PFSK-1 (cell line): ENCODE results near the gene CCDC97.

Experiments used
- FOXP2 ChIP-seq: optimal IDR thresholded peaks from 2 replicates; pipeline ENCODE3; 2011; ENCODE audit warnings: borderline replicate concordance, control low read depth, inconsistent platforms; ENCODE audit not compliant: insufficient read depth; ENCODE audit errors: extremely low read length, extremely low read depth
- POLR2AphosphoS5 ChIP-seq: IDR thresholded peaks from 2 replicates; pipeline ENCODE4 v1.6.1; 2012; ENCODE audit warnings: low read depth, mild to moderate bottlenecking, control low read depth, low read length, moderate library complexity
- SIN3A ChIP-seq: IDR thresholded peaks from 2 replicates; pipeline ENCODE4 v1.6.1; 2012; ENCODE audit warnings: mild to moderate bottlenecking, low read length, moderate library complexity, borderline replicate concordance; ENCODE audit not compliant: insufficient read depth
- TAF1 ChIP-seq: IDR thresholded peaks from 2 replicates; pipeline ENCODE4 v1.6.1; 2012; ENCODE audit warnings: low read length, control low read depth, borderline replicate concordance; ENCODE audit not compliant: insufficient read depth
- TF ChIP-seq, protein P1 (sequence below), 2 experiments: IDR thresholded peaks; 2 replicates each; pipeline versions ENCODE4 v1.6.1 to v1.8.0; 2011 to 2012; ENCODE audit warnings: low read depth in 2 of 2, low read length in 2 of 2, control low read depth in 1 of 2, inconsistent platforms in 1 of 2, mild to moderate bottlenecking in 1 of 2, moderate library complexity in 1 of 2; ENCODE audit not compliant: insufficient read depth in 1 of 2

The CCDC97 gene

DNA sequence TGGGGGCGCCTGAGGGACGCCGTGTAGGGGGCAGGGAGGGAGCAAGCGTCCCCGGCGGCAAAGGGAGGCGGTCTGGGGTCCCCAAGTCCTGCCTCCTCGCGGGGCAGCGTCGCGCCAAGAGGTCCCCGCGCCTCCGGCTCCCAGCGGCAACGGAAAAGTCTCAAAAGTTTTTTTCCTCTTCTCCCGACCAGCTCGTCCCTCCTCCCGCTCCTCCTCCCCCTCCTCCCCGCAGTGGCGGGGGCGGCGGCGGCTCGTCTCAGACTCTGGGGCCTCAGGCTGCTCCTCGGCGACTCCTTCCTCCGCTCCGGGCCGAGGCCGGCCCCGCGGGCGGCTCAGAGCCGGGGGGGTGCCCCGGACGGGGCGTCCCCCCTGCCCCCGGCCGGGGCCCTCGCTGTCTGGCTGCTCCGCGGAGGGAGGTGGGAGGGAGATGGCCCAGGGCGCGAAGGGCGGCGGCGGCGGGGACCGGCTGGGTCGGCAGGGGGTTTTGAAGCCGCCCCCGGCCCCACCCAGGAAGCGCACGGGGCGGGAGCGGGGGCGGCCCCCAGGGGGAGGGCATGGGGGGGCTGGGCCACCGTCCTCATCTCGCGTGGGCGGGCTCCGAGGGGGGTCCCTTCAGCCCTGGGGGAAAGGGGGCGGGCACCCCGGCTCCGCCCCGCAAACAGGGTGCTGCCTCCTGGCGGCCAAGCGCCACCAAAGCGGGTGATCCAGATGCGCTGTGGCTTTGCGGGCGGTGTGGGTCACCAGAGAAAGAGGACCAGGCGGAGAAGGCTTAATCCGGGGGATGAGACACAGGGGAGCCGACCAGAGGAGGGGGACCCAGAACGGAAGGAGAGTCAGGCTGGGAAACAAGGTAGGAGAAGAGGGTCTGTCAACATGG is 43.7 kb downstream of the CCDC97 start, which contains the start of gene TGFB1:
Gene TGFB1, minus strand, starts transcription at position 457 of the 877 bp plus-strand sequence. CDS start 878 bp downstream, outside the sequence.
- TF ChIP-seq TAF1 (0 out of 2 replicates have a peak, but pooled peaks have one; percentile 4), SIN3A (no peak), POLR2AphosphoS5 (peak; percentile 55), FOXP2 (no peak)
- TF ChIP-seq, protein P1, sequence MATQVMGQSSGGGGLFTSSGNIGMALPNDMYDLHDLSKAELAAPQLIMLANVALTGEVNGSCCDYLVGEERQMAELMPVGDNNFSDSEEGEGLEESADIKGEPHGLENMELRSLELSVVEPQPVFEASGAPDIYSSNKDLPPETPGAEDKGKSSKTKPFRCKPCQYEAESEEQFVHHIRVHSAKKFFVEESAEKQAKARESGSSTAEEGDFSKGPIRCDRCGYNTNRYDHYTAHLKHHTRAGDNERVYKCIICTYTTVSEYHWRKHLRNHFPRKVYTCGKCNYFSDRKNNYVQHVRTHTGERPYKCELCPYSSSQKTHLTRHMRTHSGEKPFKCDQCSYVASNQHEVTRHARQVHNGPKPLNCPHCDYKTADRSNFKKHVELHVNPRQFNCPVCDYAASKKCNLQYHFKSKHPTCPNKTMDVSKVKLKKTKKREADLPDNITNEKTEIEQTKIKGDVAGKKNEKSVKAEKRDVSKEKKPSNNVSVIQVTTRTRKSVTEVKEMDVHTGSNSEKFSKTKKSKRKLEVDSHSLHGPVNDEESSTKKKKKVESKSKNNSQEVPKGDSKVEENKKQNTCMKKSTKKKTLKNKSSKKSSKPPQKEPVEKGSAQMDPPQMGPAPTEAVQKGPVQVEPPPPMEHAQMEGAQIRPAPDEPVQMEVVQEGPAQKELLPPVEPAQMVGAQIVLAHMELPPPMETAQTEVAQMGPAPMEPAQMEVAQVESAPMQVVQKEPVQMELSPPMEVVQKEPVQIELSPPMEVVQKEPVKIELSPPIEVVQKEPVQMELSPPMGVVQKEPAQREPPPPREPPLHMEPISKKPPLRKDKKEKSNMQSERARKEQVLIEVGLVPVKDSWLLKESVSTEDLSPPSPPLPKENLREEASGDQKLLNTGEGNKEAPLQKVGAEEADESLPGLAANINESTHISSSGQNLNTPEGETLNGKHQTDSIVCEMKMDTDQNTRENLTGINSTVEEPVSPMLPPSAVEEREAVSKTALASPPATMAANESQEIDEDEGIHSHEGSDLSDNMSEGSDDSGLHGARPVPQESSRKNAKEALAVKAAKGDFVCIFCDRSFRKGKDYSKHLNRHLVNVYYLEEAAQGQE (IDR thresholded peaks at IDR 0.05; ENCODE audit: insufficient read depth in 1 of 2, low read depth in 2 of 2, low read length in 2 of 2) = 0 out of 4 replicates have a peak, but pooled peaks of 1 of the 2 experiments have one; percentile 10

DNA sequence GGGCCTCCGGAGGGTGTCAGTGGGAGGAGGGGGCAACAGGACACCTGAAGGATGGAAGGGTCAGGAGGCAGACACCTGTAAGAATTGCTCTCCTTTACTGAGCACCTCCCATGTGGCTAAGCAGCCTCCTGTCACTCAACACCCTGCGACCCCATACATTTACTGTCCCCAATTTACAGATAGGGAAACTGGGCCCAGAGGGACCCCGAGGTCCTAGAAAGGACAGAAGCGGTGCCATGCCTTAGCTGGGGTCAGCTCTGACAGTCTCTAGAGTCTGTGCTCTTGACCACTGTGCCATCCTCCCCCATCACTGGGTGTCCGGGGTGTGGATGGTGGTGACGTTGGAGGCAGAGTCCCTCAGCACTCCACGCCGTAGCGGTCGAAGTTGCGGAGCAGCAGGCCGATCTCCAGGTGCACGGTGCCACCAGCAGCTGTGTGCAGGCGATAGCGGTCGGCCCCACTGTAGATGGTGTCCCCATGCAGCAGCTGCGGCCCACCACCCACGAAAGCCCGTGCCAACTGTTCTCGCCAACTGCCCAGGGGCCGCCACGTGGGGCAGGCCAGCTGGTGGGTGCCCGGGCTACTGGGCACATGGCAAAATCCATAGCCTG is 44.5 kb downstream of the CCDC97 start:
- no peak for TF ChIP-seq TAF1

DNA sequence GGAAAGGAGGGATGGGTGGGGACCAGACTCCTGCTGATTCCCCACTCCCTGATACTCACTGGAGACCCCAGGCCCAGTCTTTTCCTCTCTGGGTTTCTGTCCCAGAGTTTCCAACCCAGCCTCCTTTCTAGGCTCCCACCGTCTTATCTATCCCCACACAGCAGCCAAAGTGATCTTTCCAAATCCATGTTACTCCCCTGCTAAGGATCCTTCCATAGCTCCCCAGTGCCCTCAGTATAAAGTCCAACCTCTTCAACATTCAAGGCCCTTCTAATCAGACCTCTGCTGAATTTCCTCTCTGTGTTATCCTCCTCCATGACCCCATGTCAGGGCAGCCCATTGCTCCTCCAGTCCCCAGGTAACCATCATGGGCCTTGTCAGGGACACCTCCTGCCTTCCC is 45.1 kb downstream of the CCDC97 start:
- no peak for TF ChIP-seq SIN3A
- TF ChIP-seq TAF1 = no peak
- TF ChIP-seq POLR2AphosphoS5 = no peak
- TF ChIP-seq, protein P1 (IDR thresholded peaks at IDR 0.05; ENCODE audit: insufficient read depth in 1 of 2, low read depth in 2 of 2, low read length in 2 of 2) = no peak
- no peak for TF ChIP-seq FOXP2

DNA sequence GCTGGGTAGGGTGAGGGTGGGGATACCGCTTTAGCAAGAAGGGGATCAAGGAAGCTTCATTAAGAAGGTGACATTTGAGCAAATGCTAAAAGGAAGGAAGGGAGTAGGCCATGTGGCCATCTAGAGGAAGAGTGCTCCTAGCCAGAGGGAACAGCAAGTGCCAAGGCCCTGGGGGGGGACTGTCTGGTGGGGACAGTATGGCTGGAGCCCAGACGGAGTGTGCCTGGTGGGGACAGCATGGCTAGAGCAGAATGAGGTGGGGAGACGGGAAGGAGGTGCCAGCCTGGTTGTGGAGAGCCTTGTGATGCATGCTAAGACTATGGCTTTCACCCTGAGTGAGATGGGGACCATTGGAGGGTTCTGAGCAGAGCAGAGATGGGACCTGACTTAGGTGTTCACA is 45.8 kb downstream of the CCDC97 start:
- TF ChIP-seq SIN3A (no peak), TAF1 (no peak), FOXP2 (no peak), POLR2AphosphoS5 (no peak)
- TF ChIP-seq, protein P1 (IDR thresholded peaks at IDR 0.05; ENCODE audit: insufficient read depth in 1 of 2, low read depth in 2 of 2, low read length in 2 of 2) = no peak

DNA sequence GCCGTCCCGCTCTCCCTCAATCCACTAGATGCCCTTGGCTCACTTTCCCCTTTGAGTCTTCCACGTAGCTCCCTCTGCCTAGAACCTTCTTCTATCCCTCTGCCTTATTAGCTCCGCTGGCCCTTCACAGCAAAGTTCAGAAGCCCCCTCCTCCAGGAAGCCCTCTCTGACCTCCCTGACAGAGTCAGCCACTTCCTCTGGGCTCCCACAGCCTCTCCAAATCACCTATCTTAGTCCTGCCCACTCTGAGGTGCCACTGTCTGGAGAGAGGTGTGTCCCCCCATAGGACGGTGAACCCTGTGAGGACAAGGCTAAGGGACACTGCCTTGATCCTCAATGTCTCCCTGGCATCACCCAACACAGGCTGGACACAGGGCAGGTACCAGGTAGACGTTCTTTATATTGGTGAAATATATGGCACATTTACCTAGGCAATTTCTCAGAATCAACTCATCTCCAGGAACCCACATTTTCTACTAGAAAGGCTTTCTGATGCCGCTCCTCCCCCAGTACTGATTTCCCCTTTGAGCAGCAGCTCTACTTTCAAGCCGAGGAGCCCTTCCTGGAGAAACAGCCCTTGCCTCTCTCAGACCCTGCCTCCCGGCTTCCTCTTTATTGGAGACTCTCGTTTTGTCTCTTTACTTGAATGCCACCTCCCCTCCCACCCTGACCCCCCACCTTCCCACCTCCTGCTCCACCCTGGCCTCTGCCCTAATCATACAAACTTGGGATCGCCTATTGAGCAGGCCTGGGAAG is 47.2 kb downstream of the CCDC97 start:
- TF ChIP-seq TAF1 (no peak), POLR2AphosphoS5 (no peak), SIN3A (no peak), FOXP2 (no peak)
- TF ChIP-seq, protein P1 (IDR thresholded peaks at IDR 0.05; ENCODE audit: insufficient read depth in 1 of 2, low read depth in 2 of 2, low read length in 2 of 2) = no peak
